ENCODE data around the gene ASB7.

DNA sequence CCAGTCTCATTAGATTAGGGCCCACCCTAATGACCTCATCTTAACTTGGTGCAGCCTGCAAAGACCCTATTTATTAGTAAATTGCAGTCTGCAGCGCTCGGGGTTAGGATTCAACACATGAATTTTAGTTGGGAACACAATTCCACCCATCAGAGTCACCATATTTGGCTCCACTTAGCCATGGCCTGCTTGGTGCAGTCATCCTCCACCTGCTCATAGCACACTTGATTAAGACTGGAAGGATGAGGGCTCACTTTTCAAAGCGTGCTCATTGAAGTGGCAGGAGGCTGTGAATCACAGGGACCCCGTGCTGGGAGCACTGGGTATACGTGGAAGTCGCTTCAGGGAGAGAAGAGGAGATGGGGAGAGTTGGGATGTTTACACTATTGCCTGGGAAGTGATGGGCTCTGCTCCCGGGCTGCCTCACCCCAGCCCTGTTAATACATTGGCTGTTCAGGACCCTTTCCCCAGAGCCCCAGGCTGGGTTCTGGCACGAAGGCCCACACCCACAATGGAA lies 68.2 kb downstream of the ASB7 start:
- TF ChIP-seq REST (IDR thresholded peaks at IDR 0.05; ENCODE audit: borderline replicate concordance) (no peak), EZH2 (IDR thresholded peaks at IDR 0.05; ENCODE audit: borderline replicate concordance, insufficient read depth, low read length, poor library complexity, severe bottlenecking) (no peak), EP300 (conservative IDR thresholded peaks at IDR 0.05; ENCODE audit: poor library complexity, severe bottlenecking) (no peak), POLR2AphosphoS5 (IDR thresholded peaks at IDR 0.05) (no peak), TAF1 (IDR thresholded peaks at IDR 0.05; ENCODE audit: low read depth) (no peak), RAD21 (conservative IDR thresholded peaks at IDR 0.05) (no peak), MXI1 (conservative IDR thresholded peaks at IDR 0.05; ENCODE audit: poor library complexity, severe bottlenecking) (no peak), SMC3 (conservative IDR thresholded peaks at IDR 0.05; ENCODE audit: poor library complexity) (no peak)
- TF ChIP-seq, protein P1, sequence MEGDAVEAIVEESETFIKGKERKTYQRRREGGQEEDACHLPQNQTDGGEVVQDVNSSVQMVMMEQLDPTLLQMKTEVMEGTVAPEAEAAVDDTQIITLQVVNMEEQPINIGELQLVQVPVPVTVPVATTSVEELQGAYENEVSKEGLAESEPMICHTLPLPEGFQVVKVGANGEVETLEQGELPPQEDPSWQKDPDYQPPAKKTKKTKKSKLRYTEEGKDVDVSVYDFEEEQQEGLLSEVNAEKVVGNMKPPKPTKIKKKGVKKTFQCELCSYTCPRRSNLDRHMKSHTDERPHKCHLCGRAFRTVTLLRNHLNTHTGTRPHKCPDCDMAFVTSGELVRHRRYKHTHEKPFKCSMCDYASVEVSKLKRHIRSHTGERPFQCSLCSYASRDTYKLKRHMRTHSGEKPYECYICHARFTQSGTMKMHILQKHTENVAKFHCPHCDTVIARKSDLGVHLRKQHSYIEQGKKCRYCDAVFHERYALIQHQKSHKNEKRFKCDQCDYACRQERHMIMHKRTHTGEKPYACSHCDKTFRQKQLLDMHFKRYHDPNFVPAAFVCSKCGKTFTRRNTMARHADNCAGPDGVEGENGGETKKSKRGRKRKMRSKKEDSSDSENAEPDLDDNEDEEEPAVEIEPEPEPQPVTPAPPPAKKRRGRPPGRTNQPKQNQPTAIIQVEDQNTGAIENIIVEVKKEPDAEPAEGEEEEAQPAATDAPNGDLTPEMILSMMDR (IDR thresholded peaks at IDR 0.05; ENCODE audit: poor library complexity, severe bottlenecking): no peak

Data from neural cell (in vitro differentiated cells).